ENCODE measurements around the gene CCSER1. TPM values are rescaled to one million over a fixed set of nuclear protein-coding genes. Genes with fewer than 3 reads are reported as not detected.

CCSER1 gene
- total RNA-seq, 1 donor = 0.43 TPM

DNA sequence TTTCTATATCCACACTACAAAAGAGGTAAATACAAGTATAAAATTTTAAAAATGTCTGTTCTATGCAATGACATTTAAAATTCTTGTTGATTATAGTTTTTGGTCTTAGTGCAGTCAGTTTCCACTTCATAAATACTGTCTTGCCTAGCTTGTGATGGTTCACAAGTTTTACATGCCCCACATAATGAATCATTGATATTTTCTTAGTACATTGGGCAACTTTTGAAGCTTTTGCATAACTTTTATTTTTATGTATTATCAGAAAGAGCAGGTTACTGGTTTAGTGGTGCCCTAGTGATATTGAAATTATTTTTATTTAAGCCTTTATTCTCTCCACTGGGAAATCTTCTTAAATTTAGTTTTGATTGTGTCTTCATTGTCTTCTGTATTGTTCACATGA is 388.0 kb downstream of the CCSER1 start:
- no peak for DNase-seq (ENCODE audit: low read depth)
- no peak overlapping the region for H3K4me3 ChIP-seq (ENCODE audit: low read depth, low read length)
- TF ChIP-seq, protein P1, sequence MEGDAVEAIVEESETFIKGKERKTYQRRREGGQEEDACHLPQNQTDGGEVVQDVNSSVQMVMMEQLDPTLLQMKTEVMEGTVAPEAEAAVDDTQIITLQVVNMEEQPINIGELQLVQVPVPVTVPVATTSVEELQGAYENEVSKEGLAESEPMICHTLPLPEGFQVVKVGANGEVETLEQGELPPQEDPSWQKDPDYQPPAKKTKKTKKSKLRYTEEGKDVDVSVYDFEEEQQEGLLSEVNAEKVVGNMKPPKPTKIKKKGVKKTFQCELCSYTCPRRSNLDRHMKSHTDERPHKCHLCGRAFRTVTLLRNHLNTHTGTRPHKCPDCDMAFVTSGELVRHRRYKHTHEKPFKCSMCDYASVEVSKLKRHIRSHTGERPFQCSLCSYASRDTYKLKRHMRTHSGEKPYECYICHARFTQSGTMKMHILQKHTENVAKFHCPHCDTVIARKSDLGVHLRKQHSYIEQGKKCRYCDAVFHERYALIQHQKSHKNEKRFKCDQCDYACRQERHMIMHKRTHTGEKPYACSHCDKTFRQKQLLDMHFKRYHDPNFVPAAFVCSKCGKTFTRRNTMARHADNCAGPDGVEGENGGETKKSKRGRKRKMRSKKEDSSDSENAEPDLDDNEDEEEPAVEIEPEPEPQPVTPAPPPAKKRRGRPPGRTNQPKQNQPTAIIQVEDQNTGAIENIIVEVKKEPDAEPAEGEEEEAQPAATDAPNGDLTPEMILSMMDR (IDR thresholded peaks at IDR 0.05; ENCODE audit: insufficient read depth, low read depth, low read length) = no peak

DNA sequence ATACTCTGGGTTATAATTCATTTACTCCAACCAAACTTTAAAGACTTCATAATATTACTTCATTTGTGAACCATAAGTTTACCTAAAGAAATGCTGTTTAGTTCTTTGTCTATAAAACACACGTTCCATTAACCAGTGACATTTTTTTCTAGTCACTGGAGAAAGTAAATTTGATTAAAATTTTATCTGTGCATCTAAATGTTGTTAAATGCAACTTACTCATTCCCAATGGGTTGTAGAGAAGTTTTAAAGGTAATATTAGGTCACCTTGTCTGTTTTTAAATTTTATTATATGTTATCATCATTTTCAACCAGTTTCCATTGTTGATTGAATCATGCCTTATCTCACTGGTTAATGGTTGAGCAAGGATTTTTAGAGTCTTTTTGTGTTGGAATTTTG is 401.4 kb downstream of the CCSER1 start:
- no peak overlapping the region for H3K4me3 ChIP-seq (ENCODE audit: low read depth, low read length)
- TF ChIP-seq, protein P1 (IDR thresholded peaks at IDR 0.05; ENCODE audit: insufficient read depth, low read depth, low read length) = no peak

DNA sequence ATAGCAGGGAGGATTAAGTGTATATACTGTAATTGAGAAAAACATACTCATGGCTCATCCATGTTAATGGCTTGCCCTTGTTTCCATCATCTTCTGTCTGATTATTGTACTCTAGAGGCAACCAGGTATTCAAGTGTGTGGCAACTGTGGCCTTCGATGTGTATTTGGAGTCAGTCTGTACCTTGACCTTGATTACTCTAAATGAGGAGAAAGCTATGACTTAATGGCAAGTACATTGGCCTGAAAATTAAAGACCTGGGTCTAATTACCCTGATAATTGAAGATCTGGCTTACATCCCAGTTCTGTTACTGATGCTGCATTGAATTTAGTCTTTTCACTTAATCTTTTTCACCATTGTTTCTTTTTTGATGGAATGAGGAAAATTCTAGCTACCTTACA is 409.2 kb downstream of the CCSER1 start:
- TF ChIP-seq, protein P1 (IDR thresholded peaks at IDR 0.05; ENCODE audit: insufficient read depth, low read depth, low read length) = no peak
- DNase-seq (ENCODE audit: low read depth) = no peak
- no peak overlapping the region for H3K4me3 ChIP-seq (ENCODE audit: low read depth, low read length)

More for the DNA sequence above, 401.4 kb downstream of the CCSER1 start:
- no peak for DNase-seq (ENCODE audit: low read depth)

DNA sequence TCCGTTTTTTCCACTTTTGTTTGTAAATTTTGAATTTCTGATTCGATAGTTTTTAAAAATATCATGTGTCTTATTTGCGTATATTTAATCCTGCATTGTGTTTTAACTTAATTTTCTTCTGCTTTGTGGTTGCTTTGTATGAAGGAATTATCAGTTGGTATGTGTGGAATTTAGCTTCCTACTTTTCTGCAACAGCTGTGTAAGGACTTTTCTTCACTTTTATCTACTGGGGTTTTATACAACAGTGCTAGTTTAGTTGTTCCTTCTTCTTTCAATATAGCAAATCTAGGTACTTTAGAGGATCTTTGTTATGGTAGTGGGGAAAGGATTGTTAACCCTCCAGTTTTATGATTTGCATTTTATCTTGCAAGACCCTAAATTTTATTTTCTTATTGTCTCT is 410.3 kb downstream of the CCSER1 start:
- no peak overlapping the region for H3K4me3 ChIP-seq (ENCODE audit: low read depth, low read length)
- DNase-seq (ENCODE audit: low read depth) = no peak

DNA sequence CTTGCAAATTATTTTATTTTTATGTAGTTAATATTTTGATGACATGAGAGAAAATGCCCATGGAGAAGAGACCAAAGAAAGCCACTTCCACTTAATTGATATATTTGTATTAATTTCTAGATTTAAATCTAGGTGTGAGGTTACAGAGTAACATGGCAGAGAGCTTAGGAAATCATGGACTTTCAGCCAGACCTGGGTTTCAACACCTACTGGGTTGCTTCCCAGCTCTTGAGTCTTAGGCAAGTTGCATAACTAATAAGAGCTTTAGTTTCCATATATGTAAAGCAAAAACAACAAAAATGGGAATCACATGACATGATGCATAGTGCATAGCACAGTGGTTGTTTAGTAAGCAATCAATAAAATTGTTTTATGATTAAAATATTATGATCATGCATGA is 413.3 kb downstream of the CCSER1 start:
- no peak for DNase-seq (ENCODE audit: low read depth)
- TF ChIP-seq, protein P1 (IDR thresholded peaks at IDR 0.05; ENCODE audit: insufficient read depth, low read depth, low read length) = no peak
- no peak overlapping the region for H3K4me3 ChIP-seq (ENCODE audit: low read depth, low read length)

More for the DNA sequence above, 410.3 kb downstream of the CCSER1 start:
- TF ChIP-seq, protein P1 (IDR thresholded peaks at IDR 0.05; ENCODE audit: insufficient read depth, low read depth, low read length) = no peak

DNA sequence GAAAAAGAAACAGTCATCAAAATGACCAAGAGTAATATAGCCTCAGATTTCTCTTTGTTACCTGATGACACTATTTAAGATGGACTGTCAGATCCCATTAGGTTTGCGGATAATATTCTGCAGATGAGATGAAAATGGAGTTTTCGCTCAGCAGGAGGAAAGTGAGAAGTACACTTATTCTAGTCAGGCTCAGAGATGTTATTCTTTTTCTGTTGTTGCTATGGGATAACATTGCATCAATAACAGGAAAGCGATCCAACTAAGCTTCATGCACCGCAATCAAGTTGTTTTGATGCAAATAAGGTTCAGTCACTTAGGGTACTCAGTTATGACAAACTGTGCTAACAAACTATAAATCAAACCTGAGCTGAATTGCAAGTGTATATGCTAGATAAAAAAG is 415.0 kb downstream of the CCSER1 start:
- DNase-seq (ENCODE audit: low read depth) = no peak
- TF ChIP-seq, protein P1 (IDR thresholded peaks at IDR 0.05; ENCODE audit: insufficient read depth, low read depth, low read length) = no peak

DNA sequence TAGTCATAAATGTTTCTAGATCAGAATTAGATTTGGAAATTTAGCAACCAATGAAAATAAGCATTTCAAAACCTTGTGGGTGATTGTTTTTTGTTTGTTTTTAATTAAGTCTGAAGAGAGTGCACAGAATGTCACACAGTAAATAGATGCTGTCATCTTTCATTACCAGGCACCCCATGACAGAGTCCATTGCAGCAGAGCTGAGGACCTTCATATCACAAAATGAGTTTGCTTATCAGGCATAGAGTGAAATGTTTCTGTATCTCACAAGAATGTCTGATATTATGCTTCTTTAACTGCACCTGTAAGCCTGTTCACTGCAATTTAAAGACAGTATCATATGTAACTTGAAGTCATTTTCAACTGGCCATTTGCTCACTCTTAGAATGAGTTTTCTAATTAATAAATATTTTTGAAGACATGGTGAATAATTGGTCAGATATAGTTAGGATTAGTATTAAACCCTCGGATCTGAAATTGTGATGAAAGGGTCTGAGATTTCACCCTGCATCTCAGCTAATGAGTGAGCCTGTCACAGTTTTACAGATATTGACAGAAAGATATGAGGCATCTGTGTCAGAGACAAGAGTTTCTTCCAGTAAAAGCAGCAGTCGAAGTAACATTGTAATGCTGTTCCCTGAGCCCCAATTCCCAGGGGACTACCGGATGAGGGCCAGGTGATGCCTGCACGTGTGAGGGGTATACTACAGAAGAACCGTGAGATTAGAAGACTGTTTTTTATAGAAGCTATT is 416.4 kb downstream of the CCSER1 start:
- TF ChIP-seq, protein P1 (IDR thresholded peaks at IDR 0.05; ENCODE audit: insufficient read depth, low read depth, low read length) = no peak
- DNase-seq (ENCODE audit: low read depth) = no peak
- H3K4me3 ChIP-seq (ENCODE audit: low read depth, low read length) = no peak overlapping the region

More for the DNA sequence above, 415.0 kb downstream of the CCSER1 start:
- H3K4me3 ChIP-seq (ENCODE audit: low read depth, low read length) = no peak overlapping the region

All from fibroblast of villous mesenchyme (primary cell).